ENCODE measurements around the gene KIR2DL1.
"Not testable (repeated sequence)": the region's sequence is repeated elsewhere in the genome, so short reads cannot be mapped to it uniquely, and the experiment has no call there.

Gene KIR2DL1

GRCh38 chr19:54769646-54770045, at the start of gene KIR2DL1:
Gene KIR2DL1, plus strand, starts transcription at chr19:54769793. Its CDS starts 58 bp downstream, at chr19:54769851.
- not testable (repeated sequence) for DNase-seq (ENCODE audit: low spot score)

- DNase-seq (ENCODE audit: low spot score): no peak
These were observed 45.5 kb upstream of the KIR2DL1 start, which contains the start of gene KIR3DL3 for GRCh38 chr19:54724142-54724541. Gene KIR3DL3, plus strand, starts transcription at chr19:54724442. Its CDS starts 55 bp downstream, at chr19:54724497.

GRCh38 chr19:54724644-54725043, 44.9 kb upstream of the KIR2DL1 start:
- no peak for DNase-seq (ENCODE audit: low spot score)

- DNase-seq (ENCODE audit: low spot score): no peak
These were observed 44.3 kb upstream of the KIR2DL1 start for GRCh38 chr19:54725321-54725720.

GRCh38 chr19:54727562-54727961, 42.0 kb upstream of the KIR2DL1 start:
- DNase-seq (ENCODE audit: low spot score): no peak

- no peak for DNase-seq (ENCODE audit: low spot score)
These were observed 41.4 kb upstream of the KIR2DL1 start for GRCh38 chr19:54728167-54728566.

GRCh38 chr19:54729416-54730188, 40.0 kb upstream of the KIR2DL1 start:
- no peak for DNase-seq (ENCODE audit: low spot score)

GRCh38 chr19:54731191-54731590, 38.4 kb upstream of the KIR2DL1 start:
- no peak for DNase-seq (ENCODE audit: low spot score)

- DNase-seq (ENCODE audit: low spot score): not testable (repeated sequence)
These were observed 31.3 kb upstream of the KIR2DL1 start, which contains the start of gene KIR2DL3 for GRCh38 chr19:54738306-54738705. Gene KIR2DL3, plus strand, starts transcription at chr19:54738513. Its CDS starts 33 bp downstream, at chr19:54738546.

GRCh38 chr19:54738715-54739114, 30.9 kb upstream of the KIR2DL1 start:
- DNase-seq (ENCODE audit: low spot score): no peak

- no peak for DNase-seq (ENCODE audit: low spot score)
These were observed 29.8 kb upstream of the KIR2DL1 start for GRCh38 chr19:54739587-54740497.

GRCh38 chr19:54741950-54742349, 27.6 kb upstream of the KIR2DL1 start:
- DNase-seq (ENCODE audit: low spot score): not testable (repeated sequence)

GRCh38 chr19:54744080-54744479, 25.5 kb upstream of the KIR2DL1 start:
- DNase-seq (ENCODE audit: low spot score): not testable (repeated sequence)

- DNase-seq (ENCODE audit: low spot score): not testable (repeated sequence)
These were observed 21.8 kb upstream of the KIR2DL1 start for GRCh38 chr19:54747614-54748322.

- DNase-seq (ENCODE audit: low spot score): not testable (repeated sequence)
These were observed 19.3 kb upstream of the KIR2DL1 start for GRCh38 chr19:54750276-54750675.

GRCh38 chr19:54756204-54757110, 13.1 kb upstream of the KIR2DL1 start:
- DNase-seq (ENCODE audit: low spot score): not testable (repeated sequence)

- not testable (repeated sequence) for DNase-seq (ENCODE audit: low spot score)
These were observed 11.0 kb upstream of the KIR2DL1 start for GRCh38 chr19:54758577-54758976.

GRCh38 chr19:54764219-54764618, 5.4 kb upstream of the KIR2DL1 start:
- DNase-seq (ENCODE audit: low spot score): not testable (repeated sequence)

- DNase-seq (ENCODE audit: low spot score): not testable (repeated sequence)
These were observed 3.1 kb upstream of the KIR2DL1 start for GRCh38 chr19:54766464-54766863.

GRCh38 chr19:54770511-54770910, 918 bp downstream of the KIR2DL1 start:
- not testable (repeated sequence) for DNase-seq (ENCODE audit: low spot score)
